Activated CD4-positive, alpha-beta T cell treated with anti-CD3 and anti-CD28 coated beads, Interleukin-2, amount 50 U/mL, for 24 hours (primary cell): ENCODE data around the gene CYFIP2.

ENCODE experiments used
- DNase-seq, 2 donors: peaks; one replicate each; pipeline ENCODE4 v3.0.0-alpha.2; 2020; ENCODE audit warnings: low read depth in 1 of 2, low spot score in 1 of 2

Gene CYFIP2

GRCh38 chr5:157285310-157286035 lies 19.6 kb downstream of the CYFIP2 start:
- no peak for DNase-seq

DNA sequence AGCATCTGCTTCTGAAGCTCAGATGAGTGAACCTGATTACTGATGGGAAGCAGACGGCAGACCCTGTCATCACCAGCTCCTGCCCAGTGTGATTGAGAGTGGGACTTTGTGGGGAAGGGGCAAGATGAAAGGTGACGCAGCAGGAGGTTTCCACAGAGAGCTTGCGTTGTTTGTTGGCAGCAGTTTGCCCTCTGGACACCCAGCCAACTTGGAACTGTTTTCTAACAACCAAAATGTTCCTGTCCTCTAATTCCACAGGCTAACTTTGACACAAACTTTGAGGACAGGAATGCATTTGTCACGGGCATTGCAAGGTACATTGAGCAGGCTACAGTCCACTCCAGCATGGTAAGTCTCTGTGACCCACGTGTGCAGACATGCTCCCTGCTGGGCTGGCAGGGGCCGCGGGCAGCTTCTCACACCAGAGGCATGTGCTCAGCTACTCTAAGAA lies 20.9 kb downstream of the CYFIP2 start:
- no peak for DNase-seq

GRCh38 chr5:157288405-157289163 lies 22.7 kb downstream of the CYFIP2 start:
- DNase-seq, result no peak

GRCh38 chr5:157289164-157289819 lies 23.4 kb downstream of the CYFIP2 start:
- DNase-seq, result no peak

DNA sequence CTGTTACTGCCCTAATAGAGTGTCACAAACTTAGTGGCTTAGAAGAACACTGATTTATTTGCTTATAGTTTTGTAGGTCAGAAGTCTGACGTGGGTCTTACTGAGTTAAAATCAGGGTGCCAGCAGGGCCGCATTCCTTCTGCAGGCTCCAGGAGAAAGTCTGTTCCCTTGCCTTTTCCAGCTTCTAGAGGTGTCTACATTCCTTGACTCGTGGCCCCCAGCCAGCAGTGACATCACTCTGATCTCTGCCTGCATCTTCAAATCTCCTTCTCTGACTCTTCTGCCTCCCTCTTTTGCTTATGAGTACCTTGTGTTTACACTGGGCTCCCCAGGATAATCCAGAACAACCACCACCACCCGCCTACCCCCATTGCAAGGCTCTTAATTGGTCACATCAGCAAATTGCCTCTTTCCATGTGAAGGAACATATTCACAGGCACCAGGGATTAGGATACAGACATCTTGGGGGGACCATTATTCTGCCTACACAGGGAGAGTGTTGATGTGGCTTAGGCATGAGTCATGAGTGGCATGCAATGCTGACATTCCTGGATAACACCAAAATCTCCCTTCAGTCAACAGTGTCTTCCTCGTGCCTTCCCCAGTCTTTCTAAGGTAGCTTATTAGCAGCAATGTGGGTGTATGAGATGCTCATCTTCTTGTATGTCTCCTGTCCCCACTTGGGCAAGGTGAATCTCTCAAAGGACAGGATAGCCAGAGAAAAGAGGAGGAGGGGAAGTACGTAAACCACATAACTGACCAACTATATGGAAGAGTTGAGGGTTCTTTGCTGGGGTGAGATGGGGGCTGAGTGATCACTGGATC lies 24.4 kb downstream of the CYFIP2 start:
- DNase-seq, result no peak

DNA sequence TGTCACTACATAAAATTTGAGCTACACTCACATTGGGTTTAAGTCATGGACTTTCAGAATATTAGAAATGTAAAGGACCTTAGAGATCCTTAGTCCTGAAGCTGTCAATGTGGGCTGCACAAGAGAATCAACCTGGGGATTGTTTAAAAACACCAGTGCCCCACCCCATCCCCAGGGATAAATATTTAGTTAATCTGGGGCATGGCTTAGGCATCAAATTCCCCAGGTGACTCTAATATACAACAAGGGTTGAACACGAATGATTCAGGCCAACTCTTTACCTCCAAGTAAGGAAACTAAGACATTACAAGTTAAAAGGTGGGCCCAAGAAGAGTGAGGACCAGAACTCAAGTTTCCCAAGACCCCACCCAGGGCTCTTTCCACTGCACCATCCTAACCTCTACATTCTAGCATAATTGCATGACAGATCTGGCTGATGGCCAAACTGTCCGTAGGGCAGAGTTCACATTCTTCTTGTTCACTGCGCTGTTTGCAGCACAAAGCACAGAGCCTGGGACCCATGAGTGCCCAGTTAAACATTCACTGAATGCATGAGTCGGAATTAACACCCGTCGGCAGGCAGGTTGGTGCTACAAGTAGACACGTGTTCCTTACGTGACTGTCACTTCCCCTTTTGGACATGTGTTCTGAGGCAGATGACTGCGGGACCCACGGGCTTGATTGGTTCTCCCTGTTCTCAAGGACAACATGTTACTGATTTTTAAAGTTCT lies 25.2 kb downstream of the CYFIP2 start:
- no peak for DNase-seq

DNA sequence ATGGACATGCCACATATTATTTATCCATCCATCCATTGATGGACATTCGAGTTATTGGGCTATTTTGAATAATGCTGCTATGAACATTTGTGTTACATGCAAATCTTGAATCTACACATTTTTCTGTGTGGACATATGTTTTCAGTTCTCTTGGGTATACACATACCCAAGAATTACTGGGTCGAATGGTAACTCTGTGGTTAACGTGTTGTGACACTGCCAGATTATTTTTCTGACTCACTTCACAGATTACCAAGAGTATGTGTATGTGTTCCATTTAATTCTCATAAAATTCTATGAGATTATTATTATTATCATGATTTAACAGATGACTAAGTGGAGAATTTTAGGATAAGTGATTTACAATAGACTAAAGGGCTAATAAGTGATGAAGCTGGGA lies 26.7 kb downstream of the CYFIP2 start:
- DNase-seq, result no peak

- no peak for DNase-seq
Measured at GRCh38 chr5:157294407-157295091, 28.6 kb downstream of the CYFIP2 start.

DNA sequence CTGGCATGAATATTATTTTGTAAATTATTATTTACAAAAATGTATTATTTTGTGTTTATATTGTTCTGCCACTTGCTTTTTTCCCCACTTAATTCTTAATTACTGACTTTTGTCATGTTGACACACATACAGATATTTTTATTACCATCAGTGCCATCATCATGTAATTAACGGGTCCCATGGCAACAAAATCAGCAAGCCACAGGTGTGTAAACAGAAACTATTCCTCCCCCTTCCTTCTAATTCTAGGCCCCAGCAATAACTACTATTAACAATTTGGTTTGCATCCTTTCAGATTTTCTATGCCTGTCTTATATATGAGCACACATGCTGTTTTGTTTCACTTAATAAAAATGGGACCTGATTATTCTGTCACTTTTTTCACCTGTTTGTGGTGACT lies 29.3 kb downstream of the CYFIP2 start:
- no peak for DNase-seq

- no peak for DNase-seq
Measured at GRCh38 chr5:157300564-157300963, 34.6 kb downstream of the CYFIP2 start.

GRCh38 chr5:157301066-157301465 lies 35.1 kb downstream of the CYFIP2 start:
- no peak for DNase-seq

DNA sequence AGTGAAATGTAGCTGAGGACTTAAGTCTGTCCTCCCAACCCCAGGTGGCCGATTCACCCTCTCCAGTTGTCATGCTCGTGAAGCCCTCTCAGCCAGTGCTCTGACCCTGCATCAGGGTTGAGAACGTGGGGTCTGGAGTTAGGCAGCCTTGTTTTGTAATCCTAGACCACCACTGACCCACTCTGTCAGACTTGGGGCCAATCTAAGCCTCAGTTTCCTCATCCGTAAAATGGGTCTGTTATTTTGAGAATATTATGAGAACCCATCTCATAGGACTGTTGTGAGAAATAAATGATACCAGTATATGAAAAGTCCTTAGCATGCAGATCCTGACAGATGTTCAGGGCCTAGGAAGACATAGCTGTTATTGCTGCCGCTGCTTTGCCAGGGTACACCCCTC lies 37.1 kb downstream of the CYFIP2 start:
- no peak for DNase-seq

GRCh38 chr5:157303667-157304327 lies 37.9 kb downstream of the CYFIP2 start:
- no peak for DNase-seq

DNA sequence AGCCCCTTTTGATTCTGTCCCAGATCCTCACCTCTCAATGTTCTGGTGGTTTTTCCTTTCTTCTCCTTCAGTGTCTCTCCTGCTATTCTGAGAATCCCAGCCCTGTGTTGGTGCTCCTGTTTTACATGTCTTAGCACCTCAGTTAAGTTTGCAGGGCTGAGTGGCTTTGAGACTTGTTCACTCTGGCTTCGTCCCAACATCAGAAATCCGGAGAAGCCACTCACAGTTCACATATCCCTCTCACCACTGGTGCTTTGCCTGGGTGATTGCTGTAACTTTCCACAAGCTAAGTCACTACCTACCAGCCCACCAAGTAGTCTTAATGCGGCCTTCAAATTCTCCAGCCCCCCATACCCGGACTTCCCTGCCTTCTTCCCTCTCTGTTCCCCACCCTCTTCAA lies 40.2 kb downstream of the CYFIP2 start:
- DNase-seq, result no peak

- no peak for DNase-seq
Measured at GRCh38 chr5:157306692-157307471, 41.0 kb downstream of the CYFIP2 start.

DNA sequence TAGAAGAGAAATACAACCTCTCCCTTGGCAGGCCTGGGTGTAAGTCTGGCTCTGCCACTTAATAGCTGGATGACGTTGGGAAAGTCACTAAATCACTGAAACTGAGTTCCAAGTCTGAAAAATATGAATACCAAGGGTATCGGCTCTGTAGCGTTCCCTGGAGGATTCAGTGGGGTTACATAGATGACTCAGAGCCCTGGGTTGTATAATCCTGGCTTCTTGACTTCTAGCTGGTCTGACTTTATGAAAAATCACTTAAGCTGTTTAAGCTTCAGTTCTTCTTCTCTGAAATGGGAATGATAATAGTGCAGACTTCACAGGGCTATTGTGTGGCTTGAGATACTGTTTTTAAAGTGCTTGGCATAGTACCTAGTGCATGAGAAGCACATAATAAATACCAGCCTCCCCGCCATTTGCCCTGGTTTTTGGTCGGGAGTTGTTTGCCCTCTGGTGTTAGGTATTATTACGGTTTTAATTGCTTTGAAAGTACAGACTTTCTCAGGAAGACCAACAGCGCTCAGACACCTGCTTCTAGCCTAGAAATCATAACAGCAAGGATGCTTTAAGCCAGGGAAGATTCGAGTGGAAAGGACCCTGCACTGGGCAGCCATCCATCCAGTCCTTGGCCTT lies 43.0 kb downstream of the CYFIP2 start:
- DNase-seq, result no peak

GRCh38 chr5:157309796-157310195 lies 43.9 kb downstream of the CYFIP2 start:
- DNase-seq, result no peak

GRCh38 chr5:157311595-157311994 lies 45.7 kb downstream of the CYFIP2 start:
- no peak for DNase-seq
